ENCODE data around the gene RNASE1. TPM values are rescaled to one million over a fixed set of nuclear protein-coding genes. Genes with fewer than 3 reads are reported as not detected.

RNASE1 gene
- total RNA-seq, 1 experiment from 2014 or later: 6.2 TPM

- 0 out of 2 replicates have a peak, but pooled peaks cover 5% of the 10 kb centered on the region for H3K9me3 Mint-ChIP-seq
- CTCF ChIA-PET: interaction anchor here (1.0 to 3.4 kb wide), 4 partner anchors 17 to 196 kb away, joined by 3 to 12 read pairs (median 10); no protein-coding TSS in a partner anchor
Measured at GRCh38 chr14:20775043-20775442, 27.6 kb downstream of the RNASE1 start.

GRCh38 chr14:20774258-20774824 lies 28.3 kb downstream of the RNASE1 start:
- TF ChIP-seq NR2C2 (CRISPR knock-in tag; IDR thresholded peaks at IDR 0.05) (no peak), ZMAT4 (CRISPR knock-in tag; IDR thresholded peaks at IDR 0.05) (no peak), TCF7 (CRISPR knock-in tag; IDR thresholded peaks at IDR 0.05; ENCODE audit: low read depth) (no peak), ZNF396 (CRISPR knock-in tag; IDR thresholded peaks at IDR 0.05; ENCODE audit: borderline replicate concordance) (no peak), NFE2L1 (CRISPR knock-in tag; IDR thresholded peaks at IDR 0.05) (no peak), MLX (CRISPR knock-in tag; IDR thresholded peaks at IDR 0.05) (no peak), ELF4 (CRISPR knock-in tag; IDR thresholded peaks at IDR 0.05; ENCODE audit: low read depth) (no peak), MYBL2 (CRISPR knock-in tag; IDR thresholded peaks at IDR 0.05) (no peak), ESRRA (CRISPR knock-in tag; IDR thresholded peaks at IDR 0.05; ENCODE audit: borderline replicate concordance) (no peak)
- peaks cover 8% of the 10 kb centered on the region for H3K27me3 Mint-ChIP-seq (ENCODE audit: low read depth)
- ATAC-seq (no peak), DNase-seq (ENCODE audit: low spot score) (no peak)
- ChIA-PET CTCF (interaction anchor here (0.5 to 3.4 kb wide), 4 partner anchors 16 to 575 kb away, joined by 3 to 12 read pairs (median 8); no protein-coding TSS in a partner anchor), POLR2A (interaction anchor here (0.7 kb wide), 1 partner anchor 48 kb away, joined by 5 read pairs; no protein-coding TSS in a partner anchor)
- H3K4me3 Mint-ChIP-seq: peak overlapping the region; percentile 56
- H3K36me3 Mint-ChIP-seq: no peaks in the 10 kb centered on the region; the same call in 1 of the 2 replicates
- 0 out of 2 replicates have a peak, but pooled peaks cover 5% of the 10 kb centered on the region for H3K9me3 Mint-ChIP-seq
- peak overlapping the region; percentile 99 for H3K27ac Mint-ChIP-seq
- H3K4me1 Mint-ChIP-seq: peaks cover 70% of the 10 kb centered on the region

More at GRCh38 chr14:20775043-20775442, 27.6 kb downstream of the RNASE1 start:
- H3K27me3 Mint-ChIP-seq (ENCODE audit: low read depth): peaks cover 2% of the 10 kb centered on the region; the same call in 1 of the 2 replicates
- DNase-seq (ENCODE audit: low spot score) (no peak), ATAC-seq (peak; percentile 64)
- H3K36me3 Mint-ChIP-seq: no peaks in the 10 kb centered on the region; the same call in 1 of the 2 replicates
- POLR2A ChIA-PET: no interaction called here
- no peak for TF ChIP-seq FOXP1 (CRISPR knock-in tag; IDR thresholded peaks at IDR 0.05; ENCODE audit: borderline replicate concordance)
- no peak for TF ChIP-seq NR3C1 (CRISPR knock-in tag; conservative IDR thresholded peaks at IDR 0.05; ENCODE audit: low read depth)
- peak overlapping the region; percentile 99 for H3K27ac Mint-ChIP-seq
- peak overlapping the region; percentile 56 for H3K4me3 Mint-ChIP-seq
- H3K4me1 Mint-ChIP-seq: peaks cover 70% of the 10 kb centered on the region

- no peaks in the 10 kb centered on the region; the same call in 1 of the 2 replicates for H3K36me3 Mint-ChIP-seq
- ChIA-PET CTCF (interaction anchor here (1.5 kb wide), 1 partner anchor 198 kb away, joined by 3 read pairs; no protein-coding TSS in a partner anchor), POLR2A (no interaction called here)
- H3K27me3 Mint-ChIP-seq (ENCODE audit: low read depth): peaks cover 25% of the 10 kb centered on the region
- ATAC-seq (peak; percentile 58), DNase-seq (ENCODE audit: low spot score) (no peak)
- H3K9me3 Mint-ChIP-seq: 0 out of 2 replicates have a peak, but pooled peaks cover 5% of the 10 kb centered on the region
- H3K4me1 Mint-ChIP-seq: peaks cover 66% of the 10 kb centered on the region
- no peak overlapping the region for H3K4me3 Mint-ChIP-seq
- 0 out of 2 replicates have a peak overlapping the region, but pooled peaks have one; percentile 26 for H3K27ac Mint-ChIP-seq
- TF ChIP-seq RELA (CRISPR knock-in tag; IDR thresholded peaks at IDR 0.05; ENCODE audit: borderline replicate concordance) (no peak), ERG (CRISPR knock-in tag; IDR thresholded peaks at IDR 0.05) (no peak), ZNF232 (CRISPR knock-in tag; IDR thresholded peaks at IDR 0.05) (no peak), ATF1 (CRISPR knock-in tag; IDR thresholded peaks at IDR 0.05) (no peak), IRF2 (CRISPR knock-in tag; IDR thresholded peaks at IDR 0.05; ENCODE audit: borderline replicate concordance, low read depth) (no peak), NFYB (CRISPR knock-in tag; conservative IDR thresholded peaks at IDR 0.05; ENCODE audit: low read depth) (no peak), TP53 (CRISPR knock-in tag; IDR thresholded peaks at IDR 0.05) (no peak), ATF3 (CRISPR knock-in tag; conservative IDR thresholded peaks at IDR 0.05) (no peak), ZNF425 (CRISPR knock-in tag; conservative IDR thresholded peaks at IDR 0.05) (no peak), STAT6 (CRISPR knock-in tag; conservative IDR thresholded peaks at IDR 0.05; ENCODE audit: low read depth) (no peak), ZNF512 (CRISPR knock-in tag; IDR thresholded peaks at IDR 0.05; ENCODE audit: borderline replicate concordance) (no peak)
Measured at GRCh38 chr14:20772650-20773049, 30.0 kb downstream of the RNASE1 start.

Data from WTC11 (cell line).